ENCODE measurements around the gene CMPK2.

DNA sequence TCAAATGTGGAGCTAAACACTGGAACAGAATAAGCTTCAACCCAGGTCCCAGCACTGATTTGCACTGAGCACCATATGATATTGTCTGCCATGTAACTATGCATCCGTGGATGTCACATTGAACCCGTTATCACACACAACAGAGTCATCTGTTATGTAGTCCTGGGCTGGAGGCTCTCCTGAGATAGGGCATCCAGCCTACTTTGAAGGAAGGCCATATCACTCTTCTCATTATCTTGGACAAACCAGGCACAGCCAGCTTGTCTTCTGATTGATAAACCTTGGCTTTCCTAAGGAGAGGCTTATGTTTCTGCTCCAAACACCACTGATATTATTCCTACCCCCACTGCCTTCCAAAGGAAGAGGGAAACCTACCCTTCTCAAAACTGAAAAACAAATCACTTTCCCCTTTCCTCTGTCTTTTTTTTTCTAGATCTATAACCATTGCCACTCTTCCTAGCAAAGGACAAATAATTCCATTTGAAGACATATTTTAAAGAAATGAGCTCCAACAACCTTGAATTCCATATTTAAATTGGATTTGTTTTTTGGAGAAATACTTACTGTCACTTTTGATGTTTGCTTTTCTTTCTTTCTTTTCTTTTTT, 28.3 kb upstream of the CMPK2 start:
- no peak for TF ChIP-seq POLR2AphosphoS5 (IDR thresholded peaks at IDR 0.05)
- TF ChIP-seq, protein P1, sequence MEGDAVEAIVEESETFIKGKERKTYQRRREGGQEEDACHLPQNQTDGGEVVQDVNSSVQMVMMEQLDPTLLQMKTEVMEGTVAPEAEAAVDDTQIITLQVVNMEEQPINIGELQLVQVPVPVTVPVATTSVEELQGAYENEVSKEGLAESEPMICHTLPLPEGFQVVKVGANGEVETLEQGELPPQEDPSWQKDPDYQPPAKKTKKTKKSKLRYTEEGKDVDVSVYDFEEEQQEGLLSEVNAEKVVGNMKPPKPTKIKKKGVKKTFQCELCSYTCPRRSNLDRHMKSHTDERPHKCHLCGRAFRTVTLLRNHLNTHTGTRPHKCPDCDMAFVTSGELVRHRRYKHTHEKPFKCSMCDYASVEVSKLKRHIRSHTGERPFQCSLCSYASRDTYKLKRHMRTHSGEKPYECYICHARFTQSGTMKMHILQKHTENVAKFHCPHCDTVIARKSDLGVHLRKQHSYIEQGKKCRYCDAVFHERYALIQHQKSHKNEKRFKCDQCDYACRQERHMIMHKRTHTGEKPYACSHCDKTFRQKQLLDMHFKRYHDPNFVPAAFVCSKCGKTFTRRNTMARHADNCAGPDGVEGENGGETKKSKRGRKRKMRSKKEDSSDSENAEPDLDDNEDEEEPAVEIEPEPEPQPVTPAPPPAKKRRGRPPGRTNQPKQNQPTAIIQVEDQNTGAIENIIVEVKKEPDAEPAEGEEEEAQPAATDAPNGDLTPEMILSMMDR (IDR thresholded peaks at IDR 0.05) = no peak
